ENCODE measurements around the gene SQSTM1.

The SQSTM1 gene

GRCh38 chr5:179818746-179819295 is 1.9 kb upstream of the SQSTM1 start:
- peak overlapping the region; percentile 5 for H3K4me3 ChIP-seq (ENCODE audit: control insufficient read depth, low read depth, low read length)
- peak; percentile 94 for DNase-seq (ENCODE audit: low read depth)

GRCh38 chr5:179819296-179820126 is 1.2 kb upstream of the SQSTM1 start:
- H3K4me3 ChIP-seq (ENCODE audit: control insufficient read depth, low read depth, low read length) = no peak overlapping the region
- DNase-seq (ENCODE audit: low read depth) = peak; percentile 70
- no peak for TF ChIP-seq CTCF (conservative IDR thresholded peaks at IDR 0.05; ENCODE audit: control insufficient read depth, insufficient read depth, low read depth, low read length)

More at GRCh38 chr5:179818746-179819295, 1.9 kb upstream of the SQSTM1 start:
- TF ChIP-seq CTCF (conservative IDR thresholded peaks at IDR 0.05; ENCODE audit: control insufficient read depth, insufficient read depth, low read depth, low read length) = no peak

- no peak for DNase-seq (ENCODE audit: low read depth)
- TF ChIP-seq CTCF (conservative IDR thresholded peaks at IDR 0.05; ENCODE audit: control insufficient read depth, insufficient read depth, low read depth, low read length) = no peak
- H3K4me3 ChIP-seq (ENCODE audit: control insufficient read depth, low read depth, low read length) = peak overlapping the region; percentile 72
These were observed 600 bp upstream of the SQSTM1 start for GRCh38 chr5:179820127-179820482.

GRCh38 chr5:179821298-179822058 is 773 bp downstream of the SQSTM1 start:
- TF ChIP-seq CTCF (conservative IDR thresholded peaks at IDR 0.05; ENCODE audit: control insufficient read depth, insufficient read depth, low read depth, low read length) = no peak
- DNase-seq (ENCODE audit: low read depth) = peak; percentile 95

GRCh38 chr5:179822059-179822432 is 1.3 kb downstream of the SQSTM1 start:
- no peak for TF ChIP-seq CTCF (conservative IDR thresholded peaks at IDR 0.05; ENCODE audit: control insufficient read depth, insufficient read depth, low read depth, low read length)
- no peak for DNase-seq (ENCODE audit: low read depth)
- H3K4me3 ChIP-seq (ENCODE audit: control insufficient read depth, low read depth, low read length) = peak overlapping the region; percentile 72

More at GRCh38 chr5:179821298-179822058, 773 bp downstream of the SQSTM1 start:
- H3K4me3 ChIP-seq (ENCODE audit: control insufficient read depth, low read depth, low read length) = peak overlapping the region; percentile 72

- no peak for TF ChIP-seq CTCF (conservative IDR thresholded peaks at IDR 0.05; ENCODE audit: control insufficient read depth, insufficient read depth, low read depth, low read length)
- DNase-seq (ENCODE audit: low read depth) = no peak
- peak overlapping the region; percentile 72 for H3K4me3 ChIP-seq (ENCODE audit: control insufficient read depth, low read depth, low read length)
These were observed 1.8 kb downstream of the SQSTM1 start for GRCh38 chr5:179822444-179822990.
